H9 (cell line): ENCODE data around the gene ACYP2. TPM values are rescaled to one million over a fixed set of nuclear protein-coding genes. Genes with fewer than 3 reads are reported as not detected.

Experiments used
- DNase-seq: peaks from one replicate; pipeline ENCODE4 v3.0.0-alpha.2; 2017
- H2AFZ ChIP-seq: one replicate; pipeline ENCODE4 v1.6.1; 2013; ENCODE audit warnings: mild to moderate bottlenecking, low read length, control low read depth, moderate library complexity
- H2AK5ac ChIP-seq: 2 replicates; pipeline ENCODE4 v1.6.1; 2013; ENCODE audit warnings: low read length, control low read depth, mixed read lengths; ENCODE audit not compliant: insufficient read length
- H2BK120ac ChIP-seq: one replicate; pipeline ENCODE4 v1.6.1; 2013; ENCODE audit warnings: low read depth, mild to moderate bottlenecking, low read length, control low read depth, inconsistent platforms; ENCODE audit not compliant: poor library complexity, severe bottlenecking
- H2BK12ac ChIP-seq: 2 replicates; pipeline ENCODE4 v1.6.1; 2013; ENCODE audit warnings: low read length, control low read depth, mixed read lengths, low read depth; ENCODE audit not compliant: insufficient read length
- H2BK15ac ChIP-seq: 2 replicates; pipeline ENCODE4 v1.6.1; 2013; ENCODE audit warnings: low read depth, low read length, control low read depth
- H2BK20ac ChIP-seq: one replicate; pipeline ENCODE4 v1.6.1; 2013; ENCODE audit warnings: low read depth, mild to moderate bottlenecking, low read length, control low read depth, inconsistent platforms; ENCODE audit not compliant: poor library complexity, severe bottlenecking
- H2BK5ac ChIP-seq: 2 replicates; pipeline ENCODE4 v1.6.1; 2013; ENCODE audit warnings: low read length, control low read depth, mixed read lengths; ENCODE audit not compliant: insufficient read length
- H3K14ac ChIP-seq: 2 replicates; pipeline ENCODE4 v1.6.1; 2013; ENCODE audit warnings: low read length, control low read depth; ENCODE audit not compliant: insufficient read depth
- H3K18ac ChIP-seq: 2 replicates; pipeline ENCODE4 v1.6.1; 2013; ENCODE audit warnings: low read depth, mild to moderate bottlenecking, mixed read lengths, low read length, control low read depth; ENCODE audit not compliant: insufficient read length
- H3K23ac ChIP-seq: 2 replicates; pipeline ENCODE4 v1.6.1; 2013; ENCODE audit warnings: low read length, control low read depth, mixed read lengths, low read depth; ENCODE audit not compliant: insufficient read length
- H3K23me2 ChIP-seq: 2 replicates; pipeline ENCODE4 v1.6.1; 2013; ENCODE audit warnings: low read depth, mild to moderate bottlenecking, mixed read lengths, low read length, control low read depth; ENCODE audit not compliant: insufficient read length, poor library complexity, severe bottlenecking
- H3K27ac ChIP-seq: 2 replicates; pipeline ENCODE4 v1.5.1; 2013; ENCODE audit warnings: low read length, control low read depth, mixed read lengths, low read depth; ENCODE audit not compliant: insufficient read length
- H3K27me3 ChIP-seq: 2 replicates; pipeline ENCODE4 v1.6.1; 2013; ENCODE audit warnings: low read length, control low read depth, inconsistent platforms; ENCODE audit not compliant: insufficient read depth
- H3K4ac ChIP-seq: 2 replicates; pipeline ENCODE4 v1.6.1; 2013; ENCODE audit warnings: low read depth, mild to moderate bottlenecking, control low read depth, inconsistent platforms, low read length, moderate library complexity
- H3K4me1 ChIP-seq: 2 replicates; pipeline ENCODE4 v1.6.1; 2013; ENCODE audit warnings: low read length, control low read depth, inconsistent platforms; ENCODE audit not compliant: insufficient read depth
- H3K4me2 ChIP-seq: 2 replicates; pipeline ENCODE4 v1.6.1; 2013; ENCODE audit warnings: low read length, control low read depth, mixed read lengths; ENCODE audit not compliant: insufficient read length, insufficient read depth
- H3K56ac ChIP-seq: 2 replicates; pipeline ENCODE4 v1.6.1; 2013; ENCODE audit warnings: low read depth, mild to moderate bottlenecking, mixed read lengths, low read length, control low read depth; ENCODE audit not compliant: insufficient read length
- H3K79me1 ChIP-seq: 2 replicates; pipeline ENCODE4 v1.6.1; 2013; ENCODE audit warnings: low read depth, mild to moderate bottlenecking, moderate library complexity, low read length, control low read depth, inconsistent platforms; ENCODE audit not compliant: insufficient read depth, poor library complexity, severe bottlenecking
- H3K79me2 ChIP-seq: 2 replicates; pipeline ENCODE4 v1.6.1; 2013; ENCODE audit warnings: low read length, control low read depth, inconsistent platforms; ENCODE audit not compliant: insufficient read depth
- H3K9ac ChIP-seq: 2 replicates; pipeline ENCODE4 v1.6.1; 2013; ENCODE audit warnings: low read length, control low read depth, mixed read lengths; ENCODE audit not compliant: insufficient read length; ENCODE audit errors: extremely low read depth
- H3K9me3 ChIP-seq: one replicate; pipeline ENCODE4 v1.6.1; 2013; ENCODE audit warnings: low read depth, low read length, inconsistent platforms; ENCODE audit not compliant: control insufficient read depth
- H3T11ph ChIP-seq: one replicate; pipeline ENCODE4 v1.6.1; 2013; ENCODE audit warnings: mild to moderate bottlenecking, low read length, control low read depth, inconsistent platforms
- H4K20me1 ChIP-seq: one replicate; pipeline ENCODE4 v1.6.1; 2013; ENCODE audit not compliant: control insufficient read depth, insufficient read length, insufficient read depth
- H4K5ac ChIP-seq: 2 replicates; pipeline ENCODE4 v1.6.1; 2013; ENCODE audit warnings: low read depth, mild to moderate bottlenecking, mixed read lengths, low read length, control low read depth; ENCODE audit not compliant: insufficient read length
- H4K8ac ChIP-seq: replicated peaks from 2 replicates; pipeline ENCODE4 v1.6.1; 2013; ENCODE audit warnings: low read length, control low read depth, mixed read lengths, low read depth; ENCODE audit not compliant: insufficient read length
- H4K91ac ChIP-seq: 2 replicates; pipeline ENCODE4 v1.6.1; 2013; ENCODE audit warnings: low read depth, mild to moderate bottlenecking, moderate library complexity, mixed read lengths, low read length, control low read depth; ENCODE audit not compliant: insufficient read length
- H3K27ac Mint-ChIP-seq, 3 experiments: 2 replicates in 2 of 3; 3 replicates in 1 of 3; pipeline ENCODE4 v1.8.0; 2020 to 2021; ENCODE audit warnings: mixed read lengths in 3 of 3, mild to moderate bottlenecking in 1 of 3, moderate library complexity in 1 of 3
- H3K27me3 Mint-ChIP-seq: 2 replicates; pipeline ENCODE4 v1.8.0; 2021; ENCODE audit warnings: low read depth, mild to moderate bottlenecking, moderate library complexity, mixed read lengths
- H3K36me3 Mint-ChIP-seq, 3 experiments: 2 replicates in 2 of 3; 3 replicates in 1 of 3; pipeline ENCODE4 v1.8.0; 2020 to 2021; ENCODE audit warnings: low read depth in 3 of 3, mixed read lengths in 3 of 3; ENCODE audit not compliant: insufficient read depth in 1 of 3
- H3K4me1 Mint-ChIP-seq, 2 experiments: 2 replicates each; pipeline ENCODE4 v1.8.0; 2020; ENCODE audit warnings: mixed read lengths in 2 of 2
- H3K4me3 Mint-ChIP-seq, 2 experiments: 2 replicates in 1 of 2; 3 replicates in 1 of 2; pipeline ENCODE4 v1.8.0; 2020 to 2021; ENCODE audit warnings: mild to moderate bottlenecking in 2 of 2, mixed read lengths in 2 of 2, moderate library complexity in 1 of 2
- H3K9me3 Mint-ChIP-seq, 2 experiments: 2 replicates in 1 of 2; 3 replicates in 1 of 2; pipeline ENCODE4 v1.8.0; 2020; ENCODE audit warnings: mild to moderate bottlenecking in 2 of 2, mixed read lengths in 2 of 2, moderate library complexity in 1 of 2
- CTCF ChIP-seq: fragments of 200-600 bp; sonication (generic); conservative IDR thresholded peaks from 3 replicates; pipeline ENCODE4 v1.8.0; 2021; ENCODE audit warnings: antibody characterized with exemption, mild to moderate bottlenecking
- WGBS: extraction: QIAGEN DNeasy Blood & Tissue Kit; methylation state at CpG from one replicate; pipeline ENCODE4 v1.1.7; 2013; ENCODE audit warnings: missing lambda C conversion rate, low lambda C conversion rate, mixed read lengths; ENCODE audit not compliant: insufficient read length; ENCODE audit errors: extremely low coverage; 5-methylcytosine and 5-hydroxymethylcytosine counted together
- total RNA-seq: library from RNA; stranded (reverse); gene quantifications from 2 replicates; pipeline ENCODE4 v1.2.1, GENCODE V29; 2021

The ACYP2 gene
- total RNA-seq, 1 experiment from 2014 or later = 3.2 TPM

DNA sequence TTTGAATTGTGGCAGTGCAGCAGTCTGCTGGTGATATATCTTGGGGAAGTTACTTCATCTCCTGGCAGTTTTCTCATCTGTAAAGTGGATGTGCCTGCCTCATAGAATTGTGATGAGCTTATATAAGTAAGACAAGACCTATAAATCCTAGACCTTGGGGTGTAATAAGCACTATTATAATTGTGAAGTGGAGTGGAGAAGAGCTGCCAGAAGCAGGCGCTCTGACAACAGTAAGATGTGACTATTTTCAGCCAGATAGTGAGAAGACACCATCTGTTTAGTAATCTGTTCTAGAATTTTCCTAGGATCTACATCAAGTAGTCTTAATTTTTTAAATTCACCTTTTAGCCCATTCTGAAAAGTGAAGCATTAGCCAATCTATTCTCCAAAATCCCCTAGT lies 226.2 kb downstream of the ACYP2 start:
- Histone ChIP-seq H3K56ac (no peak overlapping the region), H3K4me1 (no peaks in the 10 kb centered on the region), H4K91ac (no peak overlapping the region), H4K20me1 (no peaks in the 10 kb centered on the region), H3K27ac (no peak overlapping the region), H3K79me1 (no peaks in the 10 kb centered on the region), H2BK12ac (no peak overlapping the region), H2AK5ac (no peak overlapping the region), H3K23me2 (no peaks in the 10 kb centered on the region), H3K79me2 (no peaks in the 10 kb centered on the region), H3T11ph (no peak overlapping the region), H2BK5ac (no peak overlapping the region), H3K23ac (no peak overlapping the region), H3K9ac (no peak overlapping the region), H2BK120ac (no peak overlapping the region), H3K27me3 (no peaks in the 10 kb centered on the region), H3K4me2 (no peak overlapping the region), H4K8ac (no peak overlapping the region), H3K18ac (no peak overlapping the region), H2BK15ac (no peak overlapping the region), H2BK20ac (no peak overlapping the region), H3K4ac (no peak overlapping the region), H2AFZ (no peak overlapping the region), H3K9me3 (no peaks in the 10 kb centered on the region), H3K14ac (no peak overlapping the region), H4K5ac (no peak overlapping the region)
- no peak for DNase-seq
- Mint-ChIP-seq H3K4me3 (no peak overlapping the region), H3K4me1 (no peaks in the 10 kb centered on the region), H3K9me3 (no peaks in the 10 kb centered on the region), H3K36me3 (no peaks in the 10 kb centered on the region), H3K27ac (no peak overlapping the region), H3K27me3 (peaks cover 1% of the 10 kb centered on the region; the same call in 1 of the 2 replicates)
- no CpG with 5 or more reads among the region's 1 CpG for WGBS
- peak; percentile 44 for TF ChIP-seq CTCF
